ENCODE data around the gene POLRMT.

Gene POLRMT

DNA sequence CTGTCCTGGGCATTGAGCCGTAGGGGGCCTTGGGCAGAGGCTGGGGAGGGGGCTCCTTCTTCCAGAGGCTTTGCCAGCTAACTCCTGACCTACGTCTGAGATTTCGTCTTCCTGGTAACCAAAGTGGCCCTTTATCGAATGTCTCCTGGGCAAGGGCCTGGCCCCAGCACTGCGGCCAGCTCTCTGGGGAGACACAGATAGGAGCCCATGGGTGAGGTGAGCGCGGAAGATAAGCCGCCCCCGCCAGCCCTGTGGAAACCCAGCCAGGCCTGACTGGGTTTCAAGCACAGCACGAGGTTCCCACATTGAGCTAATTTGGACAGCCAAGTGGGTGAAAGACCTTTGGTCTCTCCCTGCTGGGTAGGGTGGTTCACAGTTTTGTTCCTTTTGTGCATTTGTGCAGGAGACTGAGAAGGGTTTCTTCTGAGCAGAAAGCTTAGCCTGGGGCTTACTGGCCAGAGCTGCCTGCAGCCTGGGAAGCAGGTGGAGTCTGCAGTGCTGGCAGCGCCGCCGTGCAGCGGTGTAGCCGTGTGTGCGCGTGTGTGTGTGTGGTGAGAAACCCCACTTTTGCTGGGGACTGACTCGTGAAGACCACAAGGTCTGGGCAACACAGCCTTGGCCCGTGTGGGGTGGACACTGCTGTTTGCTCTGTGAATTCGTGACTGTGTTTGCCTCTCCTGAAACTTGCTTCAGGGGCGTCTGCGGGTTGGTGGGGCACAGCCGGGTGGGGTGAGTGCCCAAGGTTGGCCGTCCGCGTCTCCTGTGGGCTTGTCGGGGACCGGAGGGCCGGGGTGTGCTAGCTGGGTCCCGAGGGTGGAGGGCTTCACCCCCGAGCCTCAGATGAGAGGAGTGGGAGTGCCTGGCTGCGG lies 58.4 kb downstream of the POLRMT start:
- no peak for DNase-seq

DNA sequence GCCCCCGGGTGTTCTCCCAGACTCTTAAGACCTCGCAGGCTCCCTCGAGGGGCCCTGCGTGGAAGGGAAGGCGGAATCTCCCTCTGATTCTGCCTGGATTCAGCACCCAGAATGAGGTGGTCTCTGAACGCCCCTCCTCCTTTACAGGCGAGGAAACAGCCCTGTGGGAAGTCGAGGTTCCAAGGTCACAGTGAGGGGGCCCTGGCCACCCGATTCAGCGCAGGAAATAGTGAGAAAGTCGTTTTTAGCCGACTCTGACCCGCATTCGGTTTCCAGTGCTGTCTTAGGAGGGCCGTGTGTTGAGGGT lies 59.9 kb downstream of the POLRMT start:
- no peak for DNase-seq

DNA sequence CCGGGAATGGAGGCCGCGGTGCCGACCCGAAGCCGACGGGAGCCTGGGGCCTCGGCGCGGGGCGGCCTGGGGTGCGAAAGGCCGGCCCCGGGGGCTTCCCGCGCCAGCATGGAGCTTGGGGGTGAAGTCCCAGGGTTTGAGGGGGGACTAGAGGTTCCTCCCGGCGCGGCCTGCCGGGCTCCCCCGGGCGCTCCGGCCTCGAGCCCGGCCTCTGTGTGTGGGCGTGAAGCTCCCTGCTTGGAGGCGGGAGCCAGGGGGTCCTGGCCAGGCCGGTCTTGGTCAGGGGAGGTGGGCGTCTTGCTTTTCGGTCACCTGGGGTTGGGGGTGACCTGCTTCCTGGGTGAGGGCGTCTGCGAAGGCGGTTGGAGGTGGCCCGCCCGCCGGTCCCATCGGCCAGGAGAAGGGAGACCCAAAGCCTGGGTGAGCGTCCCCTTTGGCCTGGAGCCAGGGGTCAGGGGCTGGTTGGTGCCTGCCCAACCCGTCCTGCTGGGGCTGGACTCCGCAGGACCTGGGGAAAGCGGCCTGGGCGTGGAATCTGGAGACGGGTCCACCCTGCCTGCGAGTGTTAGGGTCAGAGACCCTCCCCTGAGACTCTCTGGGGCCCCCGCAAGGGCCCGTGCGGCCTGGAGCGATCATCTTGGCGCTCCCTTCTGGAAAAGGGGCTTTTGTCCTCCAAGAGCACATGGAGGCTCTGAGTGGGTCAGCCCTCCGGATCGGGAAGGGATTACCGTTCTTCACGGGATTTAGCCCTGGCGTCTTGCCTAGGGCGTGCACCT lies 60.4 kb downstream of the POLRMT start:
- no peak for DNase-seq

DNA sequence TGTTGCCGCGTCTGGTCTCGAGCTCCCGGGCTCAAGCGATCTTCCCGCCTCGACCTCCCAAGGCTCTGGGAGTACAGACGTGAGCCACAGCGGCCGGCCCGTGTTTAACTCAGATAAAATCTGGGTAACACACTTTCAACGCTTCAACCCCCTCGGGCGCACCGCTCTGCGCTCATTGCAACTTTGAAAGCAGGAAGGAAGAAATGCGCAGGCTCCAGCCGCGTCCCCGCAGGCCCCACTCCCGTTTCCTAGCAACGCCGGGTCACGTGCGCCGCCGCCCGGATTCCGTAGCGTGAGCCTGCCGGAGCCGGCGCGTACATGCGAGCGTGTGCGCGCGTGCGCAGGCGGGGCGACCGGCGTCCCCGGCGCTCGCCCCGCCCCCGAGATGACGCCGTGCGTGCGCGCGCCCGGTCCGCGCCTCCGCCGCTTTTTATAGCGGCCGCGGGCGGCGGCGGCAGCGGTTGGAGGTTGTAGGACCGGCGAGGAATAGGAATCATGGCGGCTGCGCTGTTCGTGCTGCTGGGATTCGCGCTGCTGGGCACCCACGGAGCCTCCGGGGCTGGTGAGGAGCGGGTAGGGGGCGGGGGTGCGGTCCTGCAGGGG lies 61.1 kb downstream of the POLRMT start, which contains the start of gene BSG:
Gene BSG (plus strand): TSS at position 457 of the 603 bp plus-strand sequence. CDS start 39 bp downstream, at position 496.
- peak; percentile 92 for DNase-seq

DNA sequence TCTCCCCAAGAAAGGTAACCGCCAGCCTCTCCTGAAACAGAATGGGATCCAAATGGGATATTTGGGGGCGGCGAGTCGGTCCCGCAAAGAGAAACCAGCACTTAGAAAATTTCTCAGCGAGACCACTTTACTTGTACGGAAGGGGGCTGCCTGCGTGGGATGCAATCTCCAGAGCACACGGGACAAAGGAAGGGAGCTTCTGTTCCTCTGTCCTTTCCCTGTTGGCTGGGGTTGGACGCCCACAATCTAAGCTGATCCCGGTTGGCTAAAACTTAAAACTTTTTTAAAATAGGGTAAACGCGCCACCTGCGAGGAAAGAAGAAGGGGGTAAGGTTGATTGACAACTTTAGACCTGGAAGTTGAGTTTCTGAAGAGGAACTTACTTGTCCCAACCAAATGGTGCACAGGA lies 61.8 kb downstream of the POLRMT start:
- DNase-seq = peak; percentile 47

DNA sequence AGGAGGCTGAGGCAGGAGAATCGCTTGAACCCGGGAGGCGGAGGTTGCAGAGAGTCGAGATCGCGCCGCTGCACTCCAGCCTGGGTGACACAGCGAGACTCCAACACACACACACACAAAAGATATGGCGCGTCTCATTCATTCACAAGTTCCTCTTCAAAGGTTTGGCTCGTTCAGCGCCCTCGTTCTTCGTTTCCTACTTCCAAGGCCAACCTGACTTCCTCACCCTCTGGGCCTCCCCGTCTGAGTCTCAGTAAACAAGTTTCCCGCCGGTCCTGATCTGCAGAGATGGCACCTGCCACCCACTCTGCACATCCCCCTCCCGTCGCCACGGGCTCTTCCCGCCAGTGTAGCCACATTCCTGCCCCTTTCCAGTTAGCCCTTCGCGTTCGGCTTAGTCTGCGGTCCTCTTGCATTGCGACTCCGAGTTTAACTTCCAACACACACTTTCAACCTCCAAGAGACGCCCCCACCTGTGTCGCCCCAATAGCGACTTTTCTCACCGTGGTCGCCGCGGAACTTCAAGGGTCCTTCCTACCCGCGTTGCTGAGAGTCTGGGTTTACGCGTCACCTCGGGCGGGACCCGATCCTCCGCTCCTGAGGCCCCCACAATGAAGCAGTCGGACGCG lies 62.3 kb downstream of the POLRMT start:
- DNase-seq = peak; percentile 71

DNA sequence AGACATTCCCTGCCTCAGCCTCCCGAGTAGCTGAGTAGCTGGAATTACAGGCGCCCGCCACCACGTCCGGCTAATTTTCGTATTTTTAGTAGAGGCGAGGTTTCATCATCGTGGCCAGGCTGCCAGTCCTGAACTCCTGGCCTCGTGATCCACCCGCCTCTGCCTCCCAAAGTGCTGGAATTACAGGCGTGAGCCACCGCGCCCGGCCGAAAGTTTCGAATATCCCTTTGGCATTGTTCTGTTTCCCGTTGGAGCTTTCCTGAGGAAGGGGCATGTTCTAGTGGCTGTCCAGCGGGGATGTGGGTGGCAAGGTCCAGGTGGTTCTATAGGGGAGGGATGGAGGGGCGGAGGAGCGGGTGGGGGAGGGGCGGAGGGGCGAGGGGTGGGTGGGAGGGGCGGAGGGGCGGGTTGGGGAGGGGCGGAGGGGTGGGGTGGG lies 63.1 kb downstream of the POLRMT start:
- no peak for DNase-seq

DNA sequence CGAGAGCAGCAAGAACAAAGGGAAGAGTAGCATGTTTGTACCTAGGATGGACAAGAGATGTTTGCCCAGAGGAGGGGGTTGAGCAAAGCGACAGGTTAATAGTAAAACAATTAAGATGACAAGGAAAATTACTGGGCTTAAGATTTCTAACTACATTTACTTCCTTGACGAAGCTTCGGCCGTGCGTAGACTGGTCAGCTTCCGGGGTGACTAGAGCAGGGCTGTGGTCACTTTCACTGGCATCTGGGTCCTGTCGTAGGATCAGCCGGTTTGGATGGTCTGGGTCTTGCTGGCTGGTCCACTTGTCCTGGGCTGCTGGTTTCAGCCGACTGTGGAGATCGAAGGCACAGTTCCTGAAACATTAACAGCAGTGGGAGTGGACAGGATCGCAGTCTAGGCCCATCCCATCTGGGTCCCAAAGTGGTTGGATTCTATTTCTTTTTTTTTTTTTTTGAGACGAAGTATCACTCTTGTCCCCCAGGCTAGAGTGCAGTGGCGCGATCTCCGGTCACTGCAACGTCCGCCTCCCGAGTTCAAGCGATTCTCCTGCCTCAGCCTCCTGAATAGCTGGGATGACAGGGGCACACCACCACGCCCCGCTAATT lies 65.9 kb downstream of the POLRMT start:
- DNase-seq = no peak
